Glutamatergic neuron (in vitro differentiated cells): ENCODE results near the gene MKKS. TPM values are rescaled to one million over a fixed set of nuclear protein-coding genes. Genes with fewer than 3 reads are reported as not detected.

Experiments used
- DNase-seq: peaks from one replicate; pipeline ENCODE4 v3.0.0; 2022
- H3K27ac Mint-ChIP-seq: one replicate; pipeline ENCODE4 v1.8.0; 2020; ENCODE audit warnings: mild to moderate bottlenecking, mixed read lengths, inconsistent platforms; ENCODE audit not compliant: unreplicated experiment
- H3K27me3 Mint-ChIP-seq: one replicate; pipeline ENCODE4 v1.8.0; 2020; ENCODE audit warnings: mild to moderate bottlenecking, moderate library complexity, mixed read lengths, inconsistent platforms; ENCODE audit not compliant: unreplicated experiment
- H3K36me3 Mint-ChIP-seq: one replicate; pipeline ENCODE4 v1.8.0; 2020; ENCODE audit warnings: mild to moderate bottlenecking, mixed read lengths, inconsistent platforms; ENCODE audit not compliant: unreplicated experiment
- H3K4me1 Mint-ChIP-seq: one replicate; pipeline ENCODE4 v1.8.0; 2020; ENCODE audit warnings: mild to moderate bottlenecking, low read depth, mixed read lengths, inconsistent platforms; ENCODE audit not compliant: unreplicated experiment
- H3K4me3 Mint-ChIP-seq: one replicate; pipeline ENCODE4 v1.8.0; 2020; ENCODE audit warnings: mild to moderate bottlenecking, mixed read lengths, inconsistent platforms; ENCODE audit not compliant: unreplicated experiment
- H3K9me3 Mint-ChIP-seq: one replicate; pipeline ENCODE4 v1.8.0; 2020; ENCODE audit warnings: mild to moderate bottlenecking, moderate library complexity, mixed read lengths, inconsistent platforms; ENCODE audit not compliant: unreplicated experiment
- CTCF ChIP-seq: fragments of 200-600 bp; sonication (generic); IDR thresholded peaks from one replicate; pipeline ENCODE4 v1.5.0; 2021; ENCODE audit not compliant: partially characterized antibody, unreplicated experiment
- total RNA-seq: library from RNA; stranded (reverse); fragmentation: NEBNext Ultra II Directional; extraction: Animal tissue kit (Norgen Biotek cat#: 25700); gene quantifications from one replicate; pipeline ENCODE4 v1.2.1, GENCODE V29; 2021; ENCODE audit not compliant: unreplicated experiment

Gene MKKS
- total RNA-seq, 1 donor from 2014 or later: 15.1 TPM

DNA sequence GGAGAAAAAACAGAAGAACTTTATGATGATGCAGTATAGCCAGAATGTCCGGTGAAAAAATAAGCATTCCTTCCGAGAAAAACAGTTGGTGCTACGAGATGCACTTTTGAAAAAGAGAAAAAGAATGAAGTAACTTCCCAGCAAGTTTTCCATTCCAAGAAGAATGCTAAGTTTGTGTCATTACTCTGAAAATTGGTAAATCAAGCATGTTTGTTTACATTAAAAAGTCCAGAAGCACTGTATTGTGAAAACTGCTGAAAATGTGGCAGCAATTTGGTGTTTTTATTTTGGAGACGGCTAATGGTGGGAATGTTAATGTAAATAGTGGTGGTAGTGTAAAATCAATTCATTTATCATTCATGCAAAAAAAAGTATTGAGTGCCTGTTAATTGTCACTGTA lies 46.3 kb downstream of the MKKS start:
- no peak for TF ChIP-seq CTCF
- H3K27me3 Mint-ChIP-seq: no peaks in the 10 kb centered on the region
- H3K36me3 Mint-ChIP-seq: peaks cover 6% of the 10 kb centered on the region
- DNase-seq: no peak
- no peaks in the 10 kb centered on the region for H3K9me3 Mint-ChIP-seq
- no peak overlapping the region for H3K4me3 Mint-ChIP-seq
- no peaks in the 10 kb centered on the region for H3K4me1 Mint-ChIP-seq
- H3K27ac Mint-ChIP-seq: no peak overlapping the region

DNA sequence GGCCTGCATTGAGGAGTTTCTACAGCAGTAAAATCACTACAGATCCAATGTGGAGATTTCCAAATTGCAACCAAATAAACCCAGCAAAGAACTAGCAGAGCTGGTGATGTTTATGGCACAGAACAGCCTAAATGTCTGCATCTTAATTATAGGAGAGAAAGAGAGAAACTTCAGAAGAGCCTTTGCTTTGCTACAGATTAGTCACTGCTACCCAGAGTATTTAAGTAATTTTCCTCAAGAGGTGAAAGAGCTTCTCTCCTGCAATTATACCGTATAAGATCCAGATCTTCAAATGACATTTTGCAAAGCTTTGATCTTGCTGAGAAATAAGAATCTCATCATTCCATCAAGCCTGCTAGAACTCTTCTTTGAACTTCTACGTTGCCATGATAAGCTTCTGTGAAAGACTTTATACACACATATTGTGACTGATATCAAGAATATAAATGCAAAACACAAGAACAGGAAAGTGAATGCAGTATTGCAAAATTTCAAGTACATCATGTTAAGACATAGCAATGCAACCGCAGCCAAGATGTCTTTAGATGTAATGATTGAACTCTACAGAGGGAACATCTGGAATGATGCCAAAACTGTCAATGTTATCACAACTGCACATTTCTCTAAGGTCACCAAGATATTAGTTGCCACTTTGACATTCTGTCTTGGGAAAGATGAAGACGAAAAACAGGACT lies 48.0 kb downstream of the MKKS start:
- Mint-ChIP-seq H3K9me3 (no peaks in the 10 kb centered on the region), H3K4me1 (no peaks in the 10 kb centered on the region), H3K27ac (no peak overlapping the region), H3K4me3 (no peak overlapping the region), H3K36me3 (no peaks in the 10 kb centered on the region), H3K27me3 (no peaks in the 10 kb centered on the region)
- no peak for TF ChIP-seq CTCF
- no peak for DNase-seq

DNA sequence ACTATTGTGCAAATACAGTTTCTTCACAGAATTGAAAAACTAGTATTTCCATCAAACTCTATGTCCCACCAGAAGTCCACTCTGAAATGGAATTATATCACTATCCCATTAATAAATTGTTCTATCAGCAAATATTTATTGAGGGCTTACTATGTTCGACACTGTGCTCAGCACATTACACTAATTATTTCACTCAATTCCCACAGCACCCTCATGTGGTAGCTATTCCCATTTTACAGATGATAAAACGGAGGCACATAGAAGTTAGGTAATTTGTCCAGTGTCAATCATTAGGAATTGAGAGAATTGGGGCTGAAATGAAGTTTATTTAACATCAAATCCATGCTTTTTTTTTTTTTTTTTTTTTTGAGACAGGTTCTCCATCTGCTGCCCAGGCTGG lies 52.5 kb downstream of the MKKS start:
- no peaks in the 10 kb centered on the region for H3K9me3 Mint-ChIP-seq
- no peaks in the 10 kb centered on the region for H3K36me3 Mint-ChIP-seq
- DNase-seq: no peak
- no peak overlapping the region for H3K4me3 Mint-ChIP-seq
- no peak overlapping the region for H3K27ac Mint-ChIP-seq
- H3K27me3 Mint-ChIP-seq: no peaks in the 10 kb centered on the region
- H3K4me1 Mint-ChIP-seq: no peaks in the 10 kb centered on the region
- TF ChIP-seq CTCF: no peak

DNA sequence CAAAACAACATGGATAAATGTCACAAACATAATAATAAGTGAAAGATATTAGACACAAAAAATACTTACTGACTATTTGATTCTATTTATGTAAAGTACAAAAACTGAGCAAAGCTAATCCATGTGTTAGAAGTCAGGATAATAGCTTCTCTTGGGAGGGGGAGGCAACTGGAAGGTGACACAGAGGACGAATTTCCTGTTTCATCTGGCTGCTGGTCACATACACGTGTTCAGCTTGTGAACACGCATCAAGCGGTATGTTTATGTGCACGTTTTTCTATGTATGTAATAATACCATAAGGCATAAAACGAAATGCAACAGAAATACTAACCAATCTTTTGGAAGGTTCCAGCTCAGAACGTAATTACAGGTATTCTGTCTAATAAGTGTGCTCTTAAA lies 54.3 kb downstream of the MKKS start:
- no peaks in the 10 kb centered on the region for H3K27me3 Mint-ChIP-seq
- no peaks in the 10 kb centered on the region for H3K36me3 Mint-ChIP-seq
- DNase-seq: no peak
- no peak for TF ChIP-seq CTCF
- H3K9me3 Mint-ChIP-seq: no peaks in the 10 kb centered on the region
- no peaks in the 10 kb centered on the region for H3K4me1 Mint-ChIP-seq
- H3K27ac Mint-ChIP-seq: no peak overlapping the region
- no peak overlapping the region for H3K4me3 Mint-ChIP-seq

GRCh38 chr20:10376270-10377075 lies 57.5 kb downstream of the MKKS start:
- no peak for TF ChIP-seq CTCF
- Mint-ChIP-seq H3K36me3 (peaks cover 5% of the 10 kb centered on the region), H3K4me1 (no peaks in the 10 kb centered on the region), H3K4me3 (no peak overlapping the region), H3K27ac (no peak overlapping the region), H3K27me3 (no peaks in the 10 kb centered on the region), H3K9me3 (no peaks in the 10 kb centered on the region)
- no peak for DNase-seq
